Vagina (tissue), 2 donors: ENCODE results near the gene LRRN2. TPM values are rescaled to one million over a fixed set of nuclear protein-coding genes. Genes with fewer than 3 reads are reported as not detected.

Source experiments
- DNase-seq, 2 donors: peaks; one replicate each; pipeline ENCODE4 v3.0.0-alpha.2; 2017; ENCODE audit errors: extremely low spot score in 2 of 2
- H3K27ac ChIP-seq: fragments of 200-600 bp; sonication (generic); one replicate; pipeline ENCODE4 v1.5.1; 2019
- H3K27me3 ChIP-seq: fragments of 200-600 bp; sonication (generic); one replicate; pipeline ENCODE4 v1.5.1; 2019
- H3K36me3 ChIP-seq, 2 donors: fragments of 200-600 bp; sonication (generic); one replicate each; pipeline ENCODE4 v1.5.1; 2017 to 2019
- H3K4me1 ChIP-seq: fragments of 200-600 bp; sonication (generic); one replicate; pipeline ENCODE4 v1.5.1; 2019
- H3K4me3 ChIP-seq, 2 donors: fragments of 200-600 bp; sonication (generic); 1 replicate in 1 of 2; 2 replicates in 1 of 2; pipeline ENCODE4 v1.5.1; 2016 to 2019
- H3K9me3 ChIP-seq: fragments of 200-600 bp; sonication (generic); one replicate; pipeline ENCODE4 v1.5.1; 2019
- POLR2A ChIP-seq, 2 donors: fragments of 450-650 bp; IDR thresholded peaks; one replicate each; pipeline ENCODE4 v1.6.1; 2017; ENCODE audit warnings: antibody characterized with exemption in 2 of 2, mild to moderate bottlenecking in 2 of 2, moderate library complexity in 2 of 2
- POLR2AphosphoS5 ChIP-seq, 2 donors: sonication (generic); formaldehyde crosslinking; IDR thresholded peaks; one replicate each; pipeline ENCODE4 v1.9.0; 2017; ENCODE audit warnings: antibody characterized with exemption in 2 of 2, mild to moderate bottlenecking in 2 of 2, low read depth in 1 of 2; ENCODE audit not compliant: insufficient read depth in 1 of 2
- intact Hi-C: fragments of 100-400 bp; cut with DNase I; formaldehyde crosslinking; loops from one replicate; pipeline ENCODE4 v1.15.1; 2023
- total RNA-seq: library from RNA; depleted of rRNA; stranded (reverse); fragments of >200 nt; gene quantifications from one replicate; pipeline ENCODE4 v1.2.3, GENCODE V29; 2016
- TF ChIP-seq, protein P1 (sequence below), 3 experiments: fragments of 450-650 bp in 2 of 3; fragments of 200-600 bp in 1 of 3; sonication (generic) in 1 of 3; IDR thresholded peaks; one replicate each; pipeline ENCODE4 v1.5.1; 2017 to 2019; ENCODE audit warnings: antibody characterized with exemption in 3 of 3, mild to moderate bottlenecking in 2 of 3, moderate library complexity in 2 of 3

The LRRN2 gene
- total RNA-seq, 1 donor from 2014 or later = 3.4 TPM

DNA sequence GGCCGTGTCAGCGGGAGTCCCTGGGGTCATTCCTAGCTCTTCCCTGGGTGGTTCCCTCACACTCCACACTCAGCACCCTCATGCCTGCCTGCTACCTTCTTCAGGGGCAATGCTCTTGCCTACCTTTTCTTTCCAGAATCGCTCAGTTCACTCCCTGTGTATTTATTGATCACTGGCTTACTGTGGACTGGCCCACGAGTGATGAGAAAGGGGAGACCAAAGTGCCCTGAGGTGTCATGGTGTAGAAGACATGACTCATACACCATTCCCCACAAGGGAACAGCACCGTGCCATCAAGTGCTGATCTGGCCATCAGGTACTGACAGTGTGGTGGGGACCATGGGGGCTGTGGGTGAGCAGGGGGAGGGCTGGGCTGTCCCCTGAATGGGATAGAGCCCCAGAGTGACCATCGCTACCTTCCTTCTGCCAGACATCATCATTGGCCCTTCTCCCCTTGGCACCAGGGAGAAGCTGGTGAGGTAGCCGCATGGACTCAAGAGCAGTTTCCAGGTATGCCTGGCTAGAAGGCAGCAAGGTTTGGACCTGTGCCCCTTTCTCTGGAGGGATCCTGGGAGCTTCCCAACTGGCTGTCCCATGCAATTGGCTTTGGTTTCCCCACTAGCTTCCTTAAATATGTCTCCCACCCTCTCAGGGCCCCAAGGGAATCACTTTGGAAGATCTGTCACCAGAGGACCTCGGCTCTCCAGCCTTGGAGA is 17.2 kb upstream of the LRRN2 start:
- Histone ChIP-seq H3K36me3 (no peaks in the 10 kb centered on the region), H3K9me3 (no peaks in the 10 kb centered on the region), H3K27ac (no peak overlapping the region), H3K27me3 (no peaks in the 10 kb centered on the region), H3K4me1 (no peaks in the 10 kb centered on the region), H3K4me3 (no peak overlapping the region)
- intact Hi-C loops = no loop called here
- no peak for DNase-seq
- TF ChIP-seq POLR2AphosphoS5 (IDR thresholded peaks at IDR 0.05; ENCODE audit: insufficient read depth in 1 of 2, low read depth in 1 of 2) (no peak), POLR2A (IDR thresholded peaks at IDR 0.05) (no peak)
- TF ChIP-seq, protein P1, sequence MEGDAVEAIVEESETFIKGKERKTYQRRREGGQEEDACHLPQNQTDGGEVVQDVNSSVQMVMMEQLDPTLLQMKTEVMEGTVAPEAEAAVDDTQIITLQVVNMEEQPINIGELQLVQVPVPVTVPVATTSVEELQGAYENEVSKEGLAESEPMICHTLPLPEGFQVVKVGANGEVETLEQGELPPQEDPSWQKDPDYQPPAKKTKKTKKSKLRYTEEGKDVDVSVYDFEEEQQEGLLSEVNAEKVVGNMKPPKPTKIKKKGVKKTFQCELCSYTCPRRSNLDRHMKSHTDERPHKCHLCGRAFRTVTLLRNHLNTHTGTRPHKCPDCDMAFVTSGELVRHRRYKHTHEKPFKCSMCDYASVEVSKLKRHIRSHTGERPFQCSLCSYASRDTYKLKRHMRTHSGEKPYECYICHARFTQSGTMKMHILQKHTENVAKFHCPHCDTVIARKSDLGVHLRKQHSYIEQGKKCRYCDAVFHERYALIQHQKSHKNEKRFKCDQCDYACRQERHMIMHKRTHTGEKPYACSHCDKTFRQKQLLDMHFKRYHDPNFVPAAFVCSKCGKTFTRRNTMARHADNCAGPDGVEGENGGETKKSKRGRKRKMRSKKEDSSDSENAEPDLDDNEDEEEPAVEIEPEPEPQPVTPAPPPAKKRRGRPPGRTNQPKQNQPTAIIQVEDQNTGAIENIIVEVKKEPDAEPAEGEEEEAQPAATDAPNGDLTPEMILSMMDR (IDR thresholded peaks at IDR 0.05) = no peak

DNA sequence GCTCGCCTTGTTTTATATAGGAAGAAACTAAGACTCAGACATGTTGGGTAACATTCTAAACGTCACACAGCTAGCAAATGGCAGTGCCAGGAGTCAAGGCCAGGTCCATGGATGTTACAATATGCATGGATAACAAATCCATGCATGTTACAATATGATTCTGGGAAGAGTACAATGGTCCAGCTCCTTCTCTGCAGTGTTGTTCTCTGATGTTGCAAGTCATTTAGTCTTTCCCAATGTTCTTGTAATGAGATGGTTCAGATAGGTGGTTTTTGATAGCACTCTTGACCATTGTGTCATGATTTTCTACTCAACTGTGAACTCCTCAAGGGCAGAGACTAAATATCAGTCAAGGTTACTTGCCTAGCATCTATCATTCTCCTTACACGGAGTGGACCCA is 15.7 kb upstream of the LRRN2 start:
- H3K4me1 ChIP-seq = no peaks in the 10 kb centered on the region
- TF ChIP-seq POLR2AphosphoS5 (IDR thresholded peaks at IDR 0.05; ENCODE audit: insufficient read depth in 1 of 2, low read depth in 1 of 2) (no peak), POLR2A (IDR thresholded peaks at IDR 0.05) (no peak)
- TF ChIP-seq, protein P1 (IDR thresholded peaks at IDR 0.05) = no peak
- H3K27ac ChIP-seq = no peak overlapping the region
- H3K9me3 ChIP-seq = no peaks in the 10 kb centered on the region
- intact Hi-C loops = no loop called here
- DNase-seq = no peak
- no peaks in the 10 kb centered on the region for H3K36me3 ChIP-seq
- H3K4me3 ChIP-seq = no peak overlapping the region
- H3K27me3 ChIP-seq = no peaks in the 10 kb centered on the region

DNA sequence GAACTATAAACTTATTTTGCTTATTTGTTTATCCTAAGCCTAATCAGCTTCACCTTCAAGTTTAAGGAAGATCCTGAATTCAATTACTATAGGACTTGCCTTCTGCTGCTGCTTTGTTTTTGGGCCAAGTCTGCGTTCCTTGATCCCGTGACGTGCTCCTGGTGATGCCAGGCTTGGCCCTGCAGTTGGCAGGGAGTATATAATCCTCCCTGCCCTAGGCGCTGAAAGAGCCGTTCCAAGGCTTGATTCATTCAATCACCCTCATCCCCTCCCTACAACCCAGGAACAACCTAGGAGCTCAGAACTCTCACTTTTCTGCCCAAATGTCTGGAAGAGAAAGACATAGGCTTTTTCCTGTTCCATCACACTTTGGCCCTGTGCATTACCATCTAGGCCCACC is 12.4 kb upstream of the LRRN2 start:
- Histone ChIP-seq H3K27me3 (no peaks in the 10 kb centered on the region), H3K4me1 (no peaks in the 10 kb centered on the region), H3K4me3 (no peak overlapping the region), H3K9me3 (no peaks in the 10 kb centered on the region), H3K36me3 (no peaks in the 10 kb centered on the region), H3K27ac (no peak overlapping the region)
- intact Hi-C loops = no loop called here
- TF ChIP-seq POLR2AphosphoS5 (IDR thresholded peaks at IDR 0.05; ENCODE audit: insufficient read depth in 1 of 2, low read depth in 1 of 2) (no peak), POLR2A (IDR thresholded peaks at IDR 0.05) (no peak)
- DNase-seq = no peak

DNA sequence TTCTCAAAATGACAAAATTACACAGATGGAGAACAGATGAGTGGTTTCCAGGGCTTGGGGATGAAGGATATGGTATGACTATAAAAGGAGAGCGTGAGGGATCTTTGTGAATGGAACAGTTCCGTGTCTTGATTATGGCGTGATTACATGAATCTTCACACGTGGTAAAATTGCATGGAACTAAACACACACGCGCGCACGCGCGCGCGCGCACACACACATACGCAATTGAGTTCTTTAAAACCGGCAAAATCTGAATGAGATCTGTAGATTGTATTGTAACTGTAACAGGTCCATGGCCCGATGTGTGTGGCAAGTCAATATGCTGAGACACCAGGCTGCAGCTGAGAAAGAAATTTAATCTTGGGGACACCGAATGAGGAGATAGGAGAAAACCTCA is 11.1 kb upstream of the LRRN2 start:
- Histone ChIP-seq H3K4me3 (no peak overlapping the region), H3K4me1 (no peaks in the 10 kb centered on the region), H3K27me3 (no peaks in the 10 kb centered on the region), H3K9me3 (no peaks in the 10 kb centered on the region), H3K36me3 (no peaks in the 10 kb centered on the region), H3K27ac (no peak overlapping the region)
- intact Hi-C loops = no loop called here
- no peak for TF ChIP-seq POLR2A (IDR thresholded peaks at IDR 0.05)
- no peak for TF ChIP-seq POLR2AphosphoS5 (IDR thresholded peaks at IDR 0.05; ENCODE audit: insufficient read depth in 1 of 2, low read depth in 1 of 2)
- TF ChIP-seq, protein P1 (IDR thresholded peaks at IDR 0.05) = no peak
- DNase-seq = no peak

DNA sequence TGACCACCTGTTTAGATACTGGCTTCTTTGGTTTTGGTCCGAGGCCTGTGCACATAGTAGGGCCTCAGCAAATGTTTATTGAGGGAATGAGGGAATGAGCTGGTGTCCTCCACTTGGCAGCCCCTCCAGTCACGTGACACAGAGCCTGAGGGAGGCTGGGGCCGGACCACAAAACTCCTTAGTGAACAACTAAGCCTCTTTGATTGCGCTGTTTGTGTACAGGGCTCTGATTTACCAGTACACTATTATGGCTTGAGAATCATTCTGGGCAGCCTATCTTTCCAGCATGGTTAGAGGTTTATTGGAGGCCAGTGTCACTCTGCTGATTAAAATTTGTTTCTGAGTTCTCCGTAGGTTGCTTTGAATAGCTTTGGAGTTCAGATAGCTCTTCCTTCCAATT is 10.2 kb upstream of the LRRN2 start:
- H3K36me3 ChIP-seq = no peaks in the 10 kb centered on the region
- intact Hi-C loops = no loop called here
- H3K27me3 ChIP-seq = no peaks in the 10 kb centered on the region
- H3K4me3 ChIP-seq = no peak overlapping the region
- no peaks in the 10 kb centered on the region for H3K4me1 ChIP-seq
- TF ChIP-seq, protein P1 (IDR thresholded peaks at IDR 0.05) = no peak
- TF ChIP-seq POLR2AphosphoS5 (IDR thresholded peaks at IDR 0.05; ENCODE audit: insufficient read depth in 1 of 2, low read depth in 1 of 2) = no peak
- no peak overlapping the region for H3K27ac ChIP-seq
- no peaks in the 10 kb centered on the region for H3K9me3 ChIP-seq
- DNase-seq = no peak
